ENCODE measurements around the gene MKRN2. TPM values are rescaled to one million over a fixed set of nuclear protein-coding genes. Genes with fewer than 3 reads are reported as not detected.
"Not testable (repeated sequence)": the region's sequence is repeated elsewhere in the genome, so short reads cannot be mapped to it uniquely, and the experiment has no call there.

Gene MKRN2
- 38.0 and 47.9 TPM in 2 replicates for total RNA-seq
- polyA plus RNA-seq (2012), result 31.5 TPM

GRCh38 chr3:12556690-12557472 lies at the start of gene MKRN2:
Gene MKRN2 (plus strand): TSS chr3:12557087. CDS start chr3:12557151, 64 bp downstream.
- peak; percentile 92 for DNase-seq (ENCODE audit: low read depth)

DNA sequence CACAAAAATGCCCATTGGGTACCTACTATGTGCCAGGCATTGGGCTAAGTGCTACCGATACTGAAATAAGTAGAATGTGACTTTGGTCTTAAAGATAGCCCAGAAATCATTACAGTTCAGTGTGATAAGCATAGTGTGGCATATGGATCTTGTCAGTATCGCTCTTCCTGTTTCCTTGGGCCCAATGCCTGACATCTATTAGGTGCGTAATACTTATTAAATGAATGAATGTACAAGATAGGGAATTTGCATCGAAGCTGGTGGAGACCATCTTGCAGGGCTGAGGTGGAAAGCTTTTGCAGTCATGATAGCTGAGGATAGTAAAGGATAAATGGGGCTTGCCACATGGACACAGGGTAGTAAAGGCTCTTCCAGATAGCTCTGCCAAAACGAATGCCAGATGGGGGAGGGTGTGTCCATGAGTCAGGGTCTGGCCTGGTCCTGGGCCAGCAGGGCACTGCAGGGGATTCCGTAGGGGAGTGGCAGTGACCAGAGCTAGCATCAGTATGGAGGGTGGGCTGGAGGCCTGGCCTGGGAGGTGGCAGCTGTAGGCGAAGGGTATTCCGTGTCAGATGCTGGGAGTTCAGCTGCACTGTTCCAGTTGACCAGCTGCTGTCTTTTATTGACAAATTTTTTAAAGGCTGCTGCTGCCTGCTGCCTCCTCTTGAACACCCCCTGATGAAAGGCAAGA lies 49.2 kb upstream of the MKRN2 start:
- peak; percentile 97 for DNase-seq (ENCODE audit: low read depth)

- DNase-seq (ENCODE audit: low read depth), result peak; percentile 82
Observed at GRCh38 chr3:12508291-12508700, 48.6 kb upstream of the MKRN2 start.

GRCh38 chr3:12509466-12509865 lies 47.4 kb upstream of the MKRN2 start:
- no peak for DNase-seq (ENCODE audit: low read depth)

- no peak for DNase-seq (ENCODE audit: low read depth)
Observed at GRCh38 chr3:12512534-12513118, 44.3 kb upstream of the MKRN2 start.

DNA sequence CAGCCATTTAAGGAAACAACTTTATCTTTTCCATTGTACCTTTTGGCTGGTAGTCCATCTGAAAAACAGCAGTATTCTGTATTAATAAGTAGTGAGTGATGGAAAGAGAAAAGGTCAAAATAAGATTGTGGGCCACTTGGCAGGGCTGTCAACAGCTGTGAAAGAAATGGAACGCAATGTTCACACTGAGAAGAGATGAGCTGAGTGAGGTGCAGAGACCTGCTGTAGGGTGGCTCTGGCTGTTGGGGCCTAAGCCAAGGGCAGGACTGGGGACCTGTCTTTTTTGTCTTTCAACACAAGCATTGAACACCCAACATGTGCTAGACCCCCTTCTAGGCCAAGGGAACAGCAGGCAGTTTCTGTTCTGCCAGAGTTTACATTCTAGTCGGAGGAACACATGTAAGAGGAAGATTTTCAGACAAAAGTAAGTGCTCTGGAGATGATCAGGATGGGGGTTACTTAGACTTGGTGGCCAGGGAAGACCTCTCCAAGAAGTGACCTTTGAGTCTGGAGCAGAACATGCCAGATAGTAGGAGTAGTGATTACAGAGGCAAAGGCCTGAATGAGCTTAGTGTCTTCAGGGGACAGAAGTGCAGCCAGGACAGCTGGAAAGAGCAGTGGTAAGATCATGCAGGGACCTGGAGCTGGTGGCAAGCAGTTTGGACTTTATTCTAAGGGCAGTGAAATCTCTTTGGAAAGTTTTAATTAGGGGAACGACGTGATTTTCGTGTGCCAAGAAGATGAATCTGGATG lies 43.0 kb upstream of the MKRN2 start:
- DNase-seq (ENCODE audit: low read depth), result no peak

DNA sequence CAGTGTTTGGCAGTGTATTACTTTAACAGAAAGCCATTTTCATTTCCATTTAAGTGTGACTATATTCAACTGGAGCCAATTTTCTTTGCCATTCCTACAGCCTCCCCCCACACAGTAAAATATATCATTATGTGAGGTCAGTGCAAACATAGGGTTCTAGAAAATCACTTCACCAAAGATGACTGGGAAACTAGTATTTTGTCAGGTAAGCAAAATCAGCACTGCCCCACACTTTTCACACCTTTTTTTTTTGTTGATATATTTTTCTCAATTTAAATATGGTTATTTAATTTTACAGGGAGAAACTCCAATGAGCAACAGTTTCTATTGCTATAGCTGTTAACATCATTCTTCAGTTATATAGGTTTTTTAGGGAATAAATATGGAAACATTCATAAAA lies 41.3 kb upstream of the MKRN2 start:
- DNase-seq (ENCODE audit: low read depth), result no peak

- DNase-seq (ENCODE audit: low read depth), result no peak
Observed at GRCh38 chr3:12516873-12517272, 40.0 kb upstream of the MKRN2 start.

- DNase-seq (ENCODE audit: low read depth), result no peak
Observed at GRCh38 chr3:12518261-12519028, 38.4 kb upstream of the MKRN2 start.

DNA sequence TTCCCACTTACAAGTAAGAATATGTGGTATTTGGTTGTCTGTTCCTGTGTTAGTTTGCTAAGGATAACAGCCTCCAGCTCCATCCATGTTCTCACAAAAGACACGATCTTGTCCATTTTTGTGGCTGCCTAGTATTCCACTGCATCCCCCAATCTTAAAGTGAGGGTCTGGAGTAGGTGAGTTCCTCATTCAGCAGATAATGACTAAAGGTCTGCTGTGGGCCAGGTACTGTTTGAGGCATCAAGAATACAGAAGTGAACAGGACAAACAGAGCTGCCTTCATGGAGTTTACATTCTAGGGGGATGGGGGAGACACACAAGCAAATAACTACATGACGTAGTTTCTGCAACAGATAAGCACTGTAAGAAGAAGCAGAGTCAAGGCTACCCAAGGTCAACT lies 35.9 kb upstream of the MKRN2 start:
- no peak for DNase-seq (ENCODE audit: low read depth)

GRCh38 chr3:12522721-12523120 lies 34.2 kb upstream of the MKRN2 start:
- DNase-seq (ENCODE audit: low read depth), result peak; percentile 35

GRCh38 chr3:12527757-12528143 lies 29.1 kb upstream of the MKRN2 start:
- DNase-seq (ENCODE audit: low read depth), result no peak

- no peak for DNase-seq (ENCODE audit: low read depth)
Observed at GRCh38 chr3:12532182-12532581, 24.7 kb upstream of the MKRN2 start.

DNA sequence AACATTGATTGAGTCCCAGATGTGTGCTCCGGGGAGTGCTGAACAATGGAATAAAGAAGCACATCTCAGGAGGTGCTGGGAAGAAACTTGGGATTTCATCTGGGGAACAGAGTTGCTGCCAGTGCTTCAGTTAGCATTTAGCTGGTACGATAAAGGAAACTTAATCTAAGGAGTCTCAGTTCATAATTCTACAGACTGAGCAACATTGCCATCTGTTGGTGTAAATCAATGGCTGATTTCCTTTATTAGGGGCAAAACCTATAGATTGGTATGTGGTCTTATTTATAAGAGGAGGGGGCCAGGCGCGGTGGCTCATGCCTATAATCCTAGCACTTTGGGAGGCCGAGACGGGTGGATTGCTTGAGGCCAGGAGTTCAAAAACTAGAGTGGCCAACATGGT lies 20.5 kb upstream of the MKRN2 start:
- no peak for DNase-seq (ENCODE audit: low read depth)

- no peak for DNase-seq (ENCODE audit: low read depth)
Observed at GRCh38 chr3:12541625-12542024, 15.3 kb upstream of the MKRN2 start.

GRCh38 chr3:12543497-12543896 lies 13.4 kb upstream of the MKRN2 start:
- not testable (repeated sequence) for DNase-seq (ENCODE audit: low read depth)

DNA sequence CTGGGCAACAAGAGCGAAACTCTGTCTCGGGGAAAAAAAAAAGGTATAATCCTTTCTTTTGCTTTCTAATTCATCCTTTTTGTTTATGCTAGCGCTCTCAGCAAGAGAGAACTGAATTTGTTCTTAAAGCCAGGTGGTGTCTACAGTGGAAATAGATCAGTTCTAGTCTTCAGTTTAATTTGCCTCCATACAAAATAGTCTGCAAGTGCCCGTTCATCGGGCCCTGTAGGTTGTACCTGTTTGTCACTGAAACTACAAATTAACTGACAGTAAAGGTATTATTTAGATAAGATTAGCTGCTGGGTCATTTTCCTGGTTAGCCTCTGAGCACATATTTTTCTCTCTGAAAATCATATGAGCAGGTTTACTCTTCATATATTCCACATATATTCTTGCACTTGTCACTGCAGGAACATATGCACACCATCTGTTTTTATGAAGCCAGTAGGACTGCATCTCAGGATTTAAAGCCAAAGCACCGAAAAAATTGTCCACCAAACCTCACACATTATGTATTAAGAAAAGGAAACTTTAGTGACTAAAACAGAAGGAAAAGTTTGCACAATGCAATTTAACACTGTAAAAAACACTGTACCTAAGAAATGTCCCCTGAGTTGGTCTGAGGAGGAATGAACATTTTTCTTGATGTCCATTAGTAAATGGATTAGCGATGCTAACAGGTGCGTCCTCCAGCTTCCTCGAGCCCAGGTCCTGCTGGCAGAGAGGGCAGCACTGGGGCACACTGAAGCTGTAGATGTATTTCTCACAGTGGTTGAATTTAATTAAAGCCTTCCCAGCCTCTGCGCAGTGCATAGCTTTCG lies 12.0 kb upstream of the MKRN2 start:
- DNase-seq (ENCODE audit: low read depth), result no peak

DNA sequence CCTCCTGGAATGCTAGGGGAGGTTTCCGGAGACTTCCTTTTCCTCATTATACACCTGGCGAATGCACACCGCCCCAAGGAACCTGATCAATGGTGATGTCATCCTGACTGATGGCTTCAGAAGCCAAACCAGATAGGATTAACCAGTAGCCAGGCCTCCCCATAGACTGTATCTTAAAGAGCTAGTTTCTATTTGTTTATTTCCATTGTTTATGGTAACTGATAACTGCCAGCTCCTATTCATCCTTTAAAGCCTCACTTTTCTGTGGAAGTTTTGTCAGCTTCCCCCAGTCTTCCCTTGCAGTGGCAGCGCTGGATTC lies 11.5 kb upstream of the MKRN2 start, which contains the start of gene MKRN2OS:
TSS of gene MKRN2OS (minus strand) at position 27 of the 319 bp plus-strand sequence. CDS start 35 bp downstream, outside the sequence.
- DNase-seq (ENCODE audit: low read depth), result no peak

DNA sequence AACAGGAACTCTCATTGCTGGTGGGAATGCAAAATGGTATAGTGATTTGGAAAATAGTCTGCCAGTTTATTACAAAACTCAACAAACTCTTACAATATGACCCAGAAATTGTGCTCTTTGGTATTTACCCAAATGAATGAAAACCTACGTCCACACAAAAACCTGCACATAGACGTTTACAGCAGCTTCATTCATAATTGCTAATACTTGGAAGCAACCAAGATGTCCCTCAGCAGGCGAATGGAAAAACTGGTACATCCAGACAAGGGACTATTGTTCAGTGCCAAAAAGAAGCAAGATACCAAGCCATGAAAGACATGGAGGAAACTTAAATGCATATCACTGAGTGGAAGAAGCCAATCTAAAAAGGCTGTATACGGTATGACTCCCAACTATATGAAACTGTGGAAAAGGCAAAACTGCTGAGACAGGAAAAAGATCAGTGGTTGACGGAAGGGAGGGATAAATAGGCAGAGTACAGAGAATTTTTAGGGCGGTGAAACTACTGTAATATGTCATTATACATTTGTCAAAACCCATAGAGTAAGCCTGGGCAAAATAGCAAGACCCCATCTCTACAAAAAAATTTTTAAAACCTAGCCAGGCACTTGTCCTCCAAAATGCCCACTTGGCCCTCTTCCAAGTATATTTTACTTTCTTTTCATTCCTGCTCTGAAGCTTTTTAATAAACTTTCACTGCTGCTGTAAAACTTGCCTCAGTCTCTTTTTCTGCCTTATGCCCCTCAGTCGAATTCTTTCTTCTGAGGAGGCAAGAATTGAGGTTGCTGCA lies 6.7 kb upstream of the MKRN2 start:
- no peak for DNase-seq (ENCODE audit: low read depth)

All from myocyte (in vitro differentiated cells).